Endothelial cell of umbilical vein (primary cell): ENCODE measurements around the gene LMBRD1. TPM values are rescaled to one million over a fixed set of nuclear protein-coding genes. Genes with fewer than 3 reads are reported as not detected.

Experiments
- BruUV-seq: library from RNA; stranded (reverse); fragments of 400-500 nt; replicated peaks from 2 replicates; lab custom pipeline; 2021; lab: Mats Ljungman, UMichigan
- CTCF ChIA-PET: fragments of 300-600, 350-600 bp; sonication (Branson Sonifier 250); formaldehyde crosslinking; loops from one replicate; lab custom pipeline; 2021; ENCODE audit warnings: antibody characterized with exemption, inconsistent platforms; lab: Charles Lee
- POLR2A ChIA-PET: fragments of 300-600, 350-600 bp; sonication (Branson Sonifier 250); formaldehyde crosslinking; loops from one replicate; lab custom pipeline; 2021; ENCODE audit warnings: antibody characterized with exemption, inconsistent platforms; lab: Charles Lee
- DNase-seq: peaks from one replicate; pipeline ENCODE4 v3.0.0-alpha.2; 2011; ENCODE audit warnings: low read depth, low spot score
- FAIRE-seq: peaks from 2 replicates; lab custom pipeline; 2011; peaks lifted over from hg19 to GRCh38; lab: Jason Lieb, UNC
- H2AFZ ChIP-seq: 2 replicates; pipeline ENCODE4 v1.6.0; 2012; ENCODE audit warnings: low read depth, low read length, control low read depth, inconsistent platforms
- H3K27ac ChIP-seq: 2 replicates; pipeline ENCODE4 v1.5.1; 2011; ENCODE audit warnings: low read depth, mild to moderate bottlenecking, control low read depth, low read length, moderate library complexity; ENCODE audit not compliant: insufficient read depth
- H3K27me3 ChIP-seq, 2 experiments: 2 replicates each; pipeline versions ENCODE4 v1.6.0 to v1.6.1; 2011; ENCODE audit warnings: low read length in 2 of 2, mixed read lengths in 1 of 2; ENCODE audit not compliant: control insufficient read depth in 2 of 2, insufficient read depth in 2 of 2
- H3K36me3 ChIP-seq, 2 experiments: 2 replicates in 1 of 2; 3 replicates in 1 of 2; pipeline ENCODE4 v1.5.1; 2011; ENCODE audit warnings: low read length in 2 of 2, mild to moderate bottlenecking in 1 of 2, moderate library complexity in 1 of 2; ENCODE audit not compliant: control insufficient read depth in 2 of 2, insufficient read depth in 2 of 2; ENCODE audit errors: extremely low read depth in 1 of 2
- H3K4me1 ChIP-seq: 3 replicates; pipeline ENCODE4 v1.5.1; 2011; ENCODE audit warnings: mild to moderate bottlenecking, low read length; ENCODE audit not compliant: control insufficient read depth, insufficient read depth; ENCODE audit errors: extremely low read depth
- H3K4me2 ChIP-seq: 2 replicates; pipeline ENCODE4 v1.6.1; 2011; ENCODE audit warnings: low read length, control low read depth, mixed read lengths; ENCODE audit not compliant: insufficient read depth
- H3K4me3 ChIP-seq, 3 experiments: fragments of 200-600 bp in 1 of 3; sonication (generic), shearing (Covaris generic) in 1 of 3; replicated peaks in 1 of 3; 2 replicates each; pipeline ENCODE4 v1.5.1; 2011 to 2016; ENCODE audit warnings: control low read depth in 3 of 3, low read length in 3 of 3, mild to moderate bottlenecking in 2 of 3, inconsistent platforms in 1 of 3, low read depth in 1 of 3, moderate library complexity in 1 of 3; ENCODE audit not compliant: insufficient read depth in 1 of 3
- H3K79me2 ChIP-seq: 2 replicates; pipeline ENCODE4 v1.6.0; 2012; ENCODE audit warnings: low read length, inconsistent platforms; ENCODE audit not compliant: control insufficient read depth, insufficient read depth
- H3K9ac ChIP-seq: replicated peaks from 2 replicates; pipeline ENCODE3; 2011; ENCODE audit warnings: low read length, control low read depth; ENCODE audit not compliant: insufficient read depth; ENCODE audit errors: extremely low read depth
- H3K9me1 ChIP-seq: replicated peaks from 3 replicates; pipeline ENCODE4 v1.6.0; 2011; ENCODE audit warnings: mild to moderate bottlenecking, low read length; ENCODE audit not compliant: control insufficient read depth, insufficient read depth; ENCODE audit errors: extremely low read depth
- H3K9me3 ChIP-seq: replicated peaks from 2 replicates; pipeline ENCODE4 v1.5.1; 2012; ENCODE audit warnings: low read length, inconsistent platforms; ENCODE audit not compliant: control insufficient read depth, insufficient read depth
- H4K20me1 ChIP-seq: replicated peaks from 2 replicates; pipeline ENCODE3; 2011; ENCODE audit warnings: mild to moderate bottlenecking, low read length; ENCODE audit not compliant: control insufficient read depth, insufficient read depth; ENCODE audit errors: extremely low read depth
- EZH2 ChIP-seq: IDR thresholded peaks from 2 replicates; pipeline ENCODE4 v1.6.1; 2012; ENCODE audit warnings: borderline replicate concordance, low read depth, mild to moderate bottlenecking, moderate library complexity, low read length, inconsistent platforms; ENCODE audit not compliant: severe bottlenecking
- FOS ChIP-seq: IDR thresholded peaks from 2 replicates; pipeline ENCODE4 v1.6.1; 2011; ENCODE audit warnings: mild to moderate bottlenecking, low read length, moderate library complexity, borderline replicate concordance; ENCODE audit not compliant: insufficient read depth
- GATA2 ChIP-seq: IDR thresholded peaks from 2 replicates; pipeline ENCODE4 v1.7.0; 2011; ENCODE audit warnings: low read depth, mild to moderate bottlenecking, moderate library complexity, mixed read lengths, low read length; ENCODE audit not compliant: insufficient read length, insufficient read depth
- JUN ChIP-seq: IDR thresholded peaks from 2 replicates; pipeline ENCODE4 v1.6.1; 2011; ENCODE audit warnings: borderline replicate concordance, low read depth; ENCODE audit not compliant: insufficient read length, insufficient read depth
- MYC ChIP-seq: IDR thresholded peaks from one replicate; pipeline ENCODE4 v1.6.1; 2011; ENCODE audit warnings: mild to moderate bottlenecking, low read depth, low read length
- POLR2A ChIP-seq: IDR thresholded peaks from 2 replicates; pipeline ENCODE4 v1.6.1; 2012; ENCODE audit warnings: low read depth, mild to moderate bottlenecking, control low read depth, low read length
- POLR2AphosphoS5 ChIP-seq: IDR thresholded peaks from 2 replicates; pipeline ENCODE4 v1.6.1; 2012; ENCODE audit warnings: low read depth, mild to moderate bottlenecking, control low read depth, low read length, moderate library complexity; ENCODE audit not compliant: insufficient read depth
- dilution Hi-C: fragments of 300-500 bp; cut with MboI; formaldehyde crosslinking; loops from one replicate; pipeline ENCODE4 v1.15.0; 2019; ENCODE audit warnings: low sequenced_read_pairs; ENCODE audit not compliant: extremely low pct_ligation_motif_present
- intact Hi-C: fragments of 100-400 bp; cut with micrococcal nuclease; formaldehyde crosslinking; loops from one replicate; pipeline ENCODE4 v1.10.0; 2022
- polyA plus RNA-seq, 4 experiments: library from polyadenylated mRNA; depleted of rRNA in 3 of 4; stranded (reverse) in 3 of 4; unstranded in 1 of 4; fragments of >200 nt; gene quantifications; 2 replicates each; pipeline versions ENCODE4 v1.2.1 to v1.2.3, GENCODE V29; 2011 to 2012; ENCODE audit warnings: missing spikeins in 1 of 4
- total RNA-seq: library from RNA; stranded (reverse); gene quantifications from 2 replicates; pipeline ENCODE4 v1.2.3, GENCODE V29; 2021
- TF ChIP-seq, protein P1 (sequence below): IDR thresholded peaks from 2 replicates; pipeline ENCODE4 v1.6.1; 2011; ENCODE audit not compliant: insufficient read depth, insufficient read length
- TF ChIP-seq, protein P2 (sequence below), 2 donors: IDR thresholded peaks; 1 replicate in 1 of 2; 2 replicates in 1 of 2; pipeline ENCODE4 v1.5.1; 2011; ENCODE audit warnings: low read length in 2 of 2, mild to moderate bottlenecking in 2 of 2, moderate library complexity in 2 of 2, control low read depth in 1 of 2, inconsistent platforms in 1 of 2, low read depth in 1 of 2; ENCODE audit not compliant: insufficient read depth in 1 of 2; ENCODE audit errors: extremely low read depth in 1 of 2

LMBRD1 gene
- total and polyA plus RNA-seq, 2 donors (not counting 3 experiments of a cell fraction or from before 2014, with no cell fraction given) = 9.8 to 14.6 TPM

DNA sequence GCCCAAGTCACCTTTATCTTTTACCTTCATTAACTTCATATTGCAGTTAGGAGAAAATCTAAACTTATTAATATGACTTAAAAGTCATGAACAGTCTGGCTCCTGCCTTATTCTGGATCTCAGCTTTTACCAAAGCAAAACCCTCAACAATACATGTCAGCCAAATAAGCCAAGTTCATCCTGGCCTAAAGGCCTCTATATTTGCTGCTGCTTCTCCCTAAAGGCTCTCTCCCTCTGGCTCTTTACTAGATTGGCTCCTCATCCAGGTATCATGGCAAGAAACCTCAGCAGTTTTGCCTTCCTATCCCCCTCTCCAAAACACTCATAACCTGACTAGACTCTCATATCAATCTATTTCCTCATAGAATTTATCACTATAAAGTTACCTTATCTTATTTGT, 11.1 kb downstream of the LMBRD1 start:
- H3K4me3 ChIP-seq = no peak overlapping the region
- FAIRE-seq = no peak
- H3K36me3 ChIP-seq = peaks cover 0 to 2% of the 10 kb centered on the region in 2 experiments
- no TSS peak for BruUV-seq
- no peaks in the 10 kb centered on the region for H3K9me1 ChIP-seq
- intact Hi-C loops (no loop called here), dilution Hi-C loops (no loop called here)
- H2AFZ ChIP-seq = no peak overlapping the region
- H3K79me2 ChIP-seq = no peaks in the 10 kb centered on the region
- H3K4me2 ChIP-seq = no peak overlapping the region
- DNase-seq = no peak
- no peaks in the 10 kb centered on the region for H3K9me3 ChIP-seq
- ChIA-PET CTCF (interaction anchor here (1.2 kb wide), 1 partner anchor 11 kb away, joined by 6 read pairs; the partner anchor contains the start of gene LMBRD1), POLR2A (no interaction called here)
- no peaks in the 10 kb centered on the region for H3K4me1 ChIP-seq
- no peaks in the 10 kb centered on the region for H4K20me1 ChIP-seq
- H3K27ac ChIP-seq = no peak overlapping the region
- TF ChIP-seq FOS (no peak), JUN (no peak), EZH2 (no peak), MYC (no peak), POLR2AphosphoS5 (no peak), GATA2 (no peak), POLR2A (no peak)
- TF ChIP-seq, protein P1, sequence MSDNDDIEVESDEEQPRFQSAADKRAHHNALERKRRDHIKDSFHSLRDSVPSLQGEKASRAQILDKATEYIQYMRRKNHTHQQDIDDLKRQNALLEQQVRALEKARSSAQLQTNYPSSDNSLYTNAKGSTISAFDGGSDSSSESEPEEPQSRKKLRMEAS = no peak
- TF ChIP-seq, protein P2, sequence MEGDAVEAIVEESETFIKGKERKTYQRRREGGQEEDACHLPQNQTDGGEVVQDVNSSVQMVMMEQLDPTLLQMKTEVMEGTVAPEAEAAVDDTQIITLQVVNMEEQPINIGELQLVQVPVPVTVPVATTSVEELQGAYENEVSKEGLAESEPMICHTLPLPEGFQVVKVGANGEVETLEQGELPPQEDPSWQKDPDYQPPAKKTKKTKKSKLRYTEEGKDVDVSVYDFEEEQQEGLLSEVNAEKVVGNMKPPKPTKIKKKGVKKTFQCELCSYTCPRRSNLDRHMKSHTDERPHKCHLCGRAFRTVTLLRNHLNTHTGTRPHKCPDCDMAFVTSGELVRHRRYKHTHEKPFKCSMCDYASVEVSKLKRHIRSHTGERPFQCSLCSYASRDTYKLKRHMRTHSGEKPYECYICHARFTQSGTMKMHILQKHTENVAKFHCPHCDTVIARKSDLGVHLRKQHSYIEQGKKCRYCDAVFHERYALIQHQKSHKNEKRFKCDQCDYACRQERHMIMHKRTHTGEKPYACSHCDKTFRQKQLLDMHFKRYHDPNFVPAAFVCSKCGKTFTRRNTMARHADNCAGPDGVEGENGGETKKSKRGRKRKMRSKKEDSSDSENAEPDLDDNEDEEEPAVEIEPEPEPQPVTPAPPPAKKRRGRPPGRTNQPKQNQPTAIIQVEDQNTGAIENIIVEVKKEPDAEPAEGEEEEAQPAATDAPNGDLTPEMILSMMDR (IDR thresholded peaks at IDR 0.05; ENCODE audit: extremely low read depth in 1 of 2, insufficient read depth in 1 of 2, low read depth in 1 of 2, low read length in 2 of 2) = no peak
- H3K27me3 ChIP-seq = no peaks in the 10 kb centered on the region
- H3K9ac ChIP-seq = no peak overlapping the region
